ENCODE data around the gene LRP5.
"Not testable (repeated sequence)": the region's sequence is repeated elsewhere in the genome, so short reads cannot be mapped to it uniquely, and the experiment has no call there.

LRP5 gene

GRCh38 chr11:68329978-68330699, 17.7 kb downstream of the LRP5 start:
- DNase-seq, result no peak

GRCh38 chr11:68330700-68331337, 18.4 kb downstream of the LRP5 start:
- no peak for DNase-seq

GRCh38 chr11:68331338-68331947, 19.1 kb downstream of the LRP5 start:
- no peak for DNase-seq

GRCh38 chr11:68332186-68332585, 19.8 kb downstream of the LRP5 start:
- no peak for DNase-seq

- DNase-seq, result no peak
These were observed 20.8 kb downstream of the LRP5 start for GRCh38 chr11:68333173-68333572.

- no peak for DNase-seq
These were observed 22.5 kb downstream of the LRP5 start for GRCh38 chr11:68334923-68335322.

- DNase-seq, result no peak
These were observed 23.3 kb downstream of the LRP5 start for GRCh38 chr11:68335683-68336082.

- DNase-seq, result no peak
These were observed 24.3 kb downstream of the LRP5 start for GRCh38 chr11:68336716-68337115.

- no peak for DNase-seq
These were observed 25.0 kb downstream of the LRP5 start for GRCh38 chr11:68337399-68337835.

GRCh38 chr11:68338051-68338780, 25.8 kb downstream of the LRP5 start:
- no peak for DNase-seq

GRCh38 chr11:68340003-68340767, 27.8 kb downstream of the LRP5 start:
- no peak for DNase-seq

- DNase-seq, result no peak
These were observed 28.6 kb downstream of the LRP5 start for GRCh38 chr11:68340784-68341556.

- no peak for DNase-seq
These were observed 29.4 kb downstream of the LRP5 start for GRCh38 chr11:68341557-68342458.

GRCh38 chr11:68342459-68343158, 30.2 kb downstream of the LRP5 start:
- no peak for DNase-seq

GRCh38 chr11:68343761-68344256, 31.4 kb downstream of the LRP5 start:
- peak; percentile 37 for DNase-seq

- DNase-seq, result not testable (repeated sequence)
These were observed 32.4 kb downstream of the LRP5 start for GRCh38 chr11:68344821-68345220.

- DNase-seq, result no peak
These were observed 33.5 kb downstream of the LRP5 start for GRCh38 chr11:68345776-68346461.

- no peak for DNase-seq
These were observed 34.0 kb downstream of the LRP5 start for GRCh38 chr11:68346462-68346790.

GRCh38 chr11:68347345-68347744, 35.0 kb downstream of the LRP5 start:
- no peak for DNase-seq

Measured in NCI-H1417 treated with DMSO at 0.1 percent for 48 hours (cell line).